NCI-H146 (cell line): ENCODE results near the gene TLK2.

ENCODE experiments used
- DNase-seq: peaks from one replicate; lab custom pipeline; 2025; lab: John Stamatoyannopoulos, UW

Gene TLK2

DNA sequence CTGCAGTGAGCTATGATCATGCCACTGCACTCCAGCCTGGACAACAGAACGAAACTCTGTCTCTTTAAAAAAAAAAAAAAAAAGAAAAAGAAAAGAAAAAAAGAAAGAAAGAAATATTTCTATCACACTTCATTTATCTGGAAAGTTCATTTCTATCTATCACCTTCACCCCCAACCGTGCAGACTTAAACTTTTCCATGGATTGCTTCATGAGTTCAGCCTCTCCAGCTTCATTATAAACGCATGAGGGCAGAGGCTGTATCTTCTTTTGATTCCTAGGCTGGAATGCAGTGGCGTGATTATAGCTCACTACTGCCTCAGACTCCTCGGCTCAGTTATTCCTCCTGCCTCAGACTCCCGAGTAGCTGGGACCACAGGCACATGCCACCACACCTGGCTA, 177.0 kb downstream of the TLK2 start:
- no peak for DNase-seq

DNA sequence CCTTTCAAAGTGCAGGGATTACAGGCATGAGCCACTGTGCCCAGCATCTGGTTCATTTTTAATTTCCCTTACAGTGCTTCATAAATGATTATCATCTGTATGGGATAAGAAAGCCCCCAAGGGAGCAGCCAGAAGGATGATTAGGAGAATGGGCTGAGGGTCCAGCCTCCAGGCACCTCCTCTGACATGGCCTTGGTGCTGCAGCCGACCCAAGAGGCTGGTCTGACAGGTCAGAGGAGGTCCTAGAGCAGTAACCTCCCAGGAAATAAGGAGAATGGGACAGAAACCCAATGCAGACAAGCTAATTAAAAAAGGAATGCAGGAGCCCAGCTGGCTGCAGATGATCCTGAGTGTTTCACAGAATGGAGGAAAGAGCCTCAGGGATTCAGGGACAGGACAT, 177.8 kb downstream of the TLK2 start:
- no peak for DNase-seq

DNA sequence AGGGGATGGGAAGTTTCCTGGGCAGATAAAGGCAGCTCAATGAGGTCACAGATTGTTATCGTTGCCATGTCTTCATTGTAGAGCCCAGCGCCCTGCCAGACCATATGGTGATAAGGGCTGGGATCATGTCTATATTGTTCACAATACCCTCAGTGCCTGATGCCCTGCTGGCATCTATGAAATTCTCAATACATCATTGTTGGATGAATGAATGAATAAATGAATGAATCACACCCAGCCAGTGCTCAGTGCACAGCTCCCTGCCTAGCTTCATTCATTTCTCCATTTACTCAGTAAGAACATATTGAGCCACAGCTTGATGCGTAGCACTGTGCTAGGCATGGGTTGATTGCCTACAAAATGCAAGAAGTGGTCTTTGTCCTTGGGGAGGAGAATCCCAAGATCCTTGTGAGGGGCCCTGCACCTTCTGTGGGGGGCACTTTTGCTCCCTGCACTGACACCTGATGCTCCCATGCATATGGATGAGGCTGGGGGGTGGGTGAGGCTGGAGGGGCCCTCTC, 178.6 kb downstream of the TLK2 start:
- DNase-seq: no peak

DNA sequence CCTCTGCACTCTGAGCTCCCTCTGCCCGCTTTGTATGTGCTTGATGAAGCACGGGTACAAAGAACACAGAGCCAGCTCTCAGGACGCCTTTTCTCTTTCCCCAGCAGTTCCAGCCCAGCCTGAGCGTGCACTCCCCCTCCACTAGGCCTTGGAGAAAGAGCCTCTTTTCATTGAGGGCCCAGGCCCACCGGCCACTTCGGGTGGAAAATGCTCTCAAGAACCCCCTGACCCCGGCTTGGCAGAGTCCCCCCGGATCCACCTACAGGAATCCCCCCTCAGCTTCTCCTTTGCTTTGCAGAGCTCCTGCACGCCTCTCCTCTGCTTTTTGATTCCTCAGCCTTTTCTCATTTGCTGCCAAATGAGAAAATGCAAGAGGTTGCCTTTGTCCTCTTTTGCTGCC, 179.1 kb downstream of the TLK2 start:
- DNase-seq: no peak

DNA sequence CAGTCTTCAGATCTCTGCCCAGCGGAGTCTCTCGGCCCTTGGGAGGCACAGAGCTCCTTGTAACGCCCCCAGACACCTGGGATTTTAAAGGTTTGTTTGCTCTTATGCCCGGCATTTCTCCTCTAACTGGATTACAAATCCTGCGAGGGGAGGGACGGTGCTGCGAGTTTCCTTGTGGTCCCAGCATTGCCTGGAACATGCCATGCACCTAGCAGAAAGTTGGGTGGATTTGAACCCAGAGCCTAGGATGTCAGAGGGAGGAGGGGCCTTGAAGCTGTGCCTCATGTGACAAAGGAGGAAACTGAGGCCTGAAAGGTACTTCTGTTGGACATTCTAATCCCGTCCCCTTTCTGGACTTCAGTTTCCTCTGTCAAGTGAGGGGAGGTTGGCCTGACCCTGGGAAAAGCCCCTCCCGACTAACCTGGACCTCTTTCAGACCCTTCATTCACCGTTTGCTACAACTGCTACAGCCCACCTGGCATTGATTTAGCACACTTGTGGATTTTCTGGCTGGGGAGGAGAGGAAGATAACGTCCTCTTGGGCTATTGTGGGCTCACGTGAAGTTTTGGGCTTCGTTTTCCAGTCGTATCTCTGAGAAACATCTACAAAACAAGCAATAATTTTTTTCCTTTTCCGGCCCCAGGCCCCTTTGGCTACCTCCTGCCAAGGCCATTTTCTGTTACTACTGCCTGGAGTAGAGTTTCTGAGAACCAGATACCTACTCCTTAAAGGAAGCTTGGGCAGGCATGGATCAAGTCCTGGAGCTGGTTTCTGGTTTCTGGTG, 179.7 kb downstream of the TLK2 start:
- no peak for DNase-seq

- DNase-seq: no peak
Observed at GRCh38 chr17:62660629-62661118, 182.0 kb downstream of the TLK2 start.

GRCh38 chr17:62661337-62661736, 182.7 kb downstream of the TLK2 start:
- no peak for DNase-seq

- no peak for DNase-seq
Observed at GRCh38 chr17:62662855-62663254, 184.2 kb downstream of the TLK2 start.
